ENCODE results near the gene RAB25.

DNA sequence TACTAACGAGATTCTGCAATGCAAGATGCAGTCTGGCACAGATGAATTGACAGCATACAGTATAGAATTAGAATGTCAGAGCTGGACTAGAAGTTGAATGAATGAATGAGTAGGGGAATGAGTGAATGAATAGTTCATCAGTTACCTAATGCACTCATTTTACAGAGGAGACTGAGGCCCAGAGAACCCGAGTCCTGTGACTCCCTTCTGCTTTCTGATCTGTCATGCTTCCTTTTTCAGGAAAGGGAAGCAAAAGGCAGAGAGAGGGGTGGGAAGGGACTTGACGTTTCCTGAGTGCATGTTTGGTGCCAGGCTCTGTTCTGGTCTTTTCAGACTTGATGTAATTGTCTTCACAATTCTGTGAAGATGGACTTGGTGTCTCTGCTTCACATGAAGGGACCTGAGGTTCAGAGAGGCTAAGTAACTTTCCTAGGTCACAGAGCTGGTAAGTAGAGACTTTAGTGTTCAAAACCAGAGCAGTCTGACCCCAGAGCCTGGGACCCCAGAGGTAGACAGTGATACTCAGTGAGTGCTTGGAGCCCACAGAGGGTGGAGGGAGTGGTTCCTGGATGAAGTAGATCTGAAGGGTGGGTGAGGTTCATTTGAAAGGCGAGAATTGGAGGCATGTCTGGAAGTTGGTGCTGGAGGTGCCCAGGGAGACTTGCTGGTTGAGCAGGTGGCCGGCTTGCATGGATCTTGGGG is 29.3 kb downstream of the RAB25 start:
- TF ChIP-seq SIN3A (IDR thresholded peaks at IDR 0.05; ENCODE audit: borderline replicate concordance, insufficient read depth, low read depth, low read length) = no peak
- no peak for TF ChIP-seq CTCF (IDR thresholded peaks at IDR 0.05)
- TF ChIP-seq REST (IDR thresholded peaks at IDR 0.05; ENCODE audit: insufficient read depth in 1 of 2, low read depth in 2 of 2, low read length in 1 of 2) = no peak
